Gastrocnemius medialis (tissue), 4 donors: ENCODE results near the gene ADRM1.

Experiments used
- POLR2A ChIP-seq, 2 donors: fragments of 450-650 bp; IDR thresholded peaks; one replicate each; pipeline ENCODE4 v1.6.1; 2017; ENCODE audit warnings: antibody characterized with exemption in 2 of 2, mild to moderate bottlenecking in 2 of 2, moderate library complexity in 2 of 2
- TF ChIP-seq, protein P1 (sequence below), 5 experiments: fragments of 450-650 bp in 3 of 5; fragments of 200-600 bp in 2 of 5; sonication (generic) in 2 of 5; IDR thresholded peaks in 4 of 5; conservative IDR thresholded peaks in 1 of 5; 1 replicate in 4 of 5; 2 replicates in 1 of 5; pipeline ENCODE4 v1.5.1; 2016 to 2019; ENCODE audit warnings: antibody characterized with exemption in 5 of 5, mild to moderate bottlenecking in 3 of 5, moderate library complexity in 3 of 5

DNA sequence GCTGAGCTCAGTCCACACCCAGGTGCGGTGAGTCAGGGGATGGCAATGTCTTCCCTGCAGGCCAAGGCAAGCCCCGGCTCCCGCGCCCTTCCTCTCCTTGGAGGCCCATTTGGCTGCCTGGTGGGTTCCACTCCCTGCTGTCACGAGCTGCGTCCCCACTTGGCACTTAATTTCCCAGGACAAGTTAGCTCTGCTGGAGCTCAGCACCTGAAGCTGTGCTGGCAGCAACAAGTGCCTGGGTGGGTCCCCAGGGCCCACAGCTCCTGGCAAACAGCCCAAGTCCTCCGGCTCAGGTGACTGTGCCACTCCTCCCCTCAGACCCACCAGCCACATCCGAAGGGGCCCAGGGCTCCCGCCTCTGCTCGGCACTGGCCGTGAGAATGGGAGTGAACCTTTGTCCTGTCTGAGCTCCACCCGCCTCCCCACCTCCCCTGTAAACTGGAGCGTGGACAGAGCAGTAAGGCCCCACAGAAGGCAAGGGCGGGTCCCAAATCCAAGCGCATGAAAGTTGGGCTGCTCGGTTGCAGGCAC lies 47.4 kb downstream of the ADRM1 start:
- TF ChIP-seq, protein P1, sequence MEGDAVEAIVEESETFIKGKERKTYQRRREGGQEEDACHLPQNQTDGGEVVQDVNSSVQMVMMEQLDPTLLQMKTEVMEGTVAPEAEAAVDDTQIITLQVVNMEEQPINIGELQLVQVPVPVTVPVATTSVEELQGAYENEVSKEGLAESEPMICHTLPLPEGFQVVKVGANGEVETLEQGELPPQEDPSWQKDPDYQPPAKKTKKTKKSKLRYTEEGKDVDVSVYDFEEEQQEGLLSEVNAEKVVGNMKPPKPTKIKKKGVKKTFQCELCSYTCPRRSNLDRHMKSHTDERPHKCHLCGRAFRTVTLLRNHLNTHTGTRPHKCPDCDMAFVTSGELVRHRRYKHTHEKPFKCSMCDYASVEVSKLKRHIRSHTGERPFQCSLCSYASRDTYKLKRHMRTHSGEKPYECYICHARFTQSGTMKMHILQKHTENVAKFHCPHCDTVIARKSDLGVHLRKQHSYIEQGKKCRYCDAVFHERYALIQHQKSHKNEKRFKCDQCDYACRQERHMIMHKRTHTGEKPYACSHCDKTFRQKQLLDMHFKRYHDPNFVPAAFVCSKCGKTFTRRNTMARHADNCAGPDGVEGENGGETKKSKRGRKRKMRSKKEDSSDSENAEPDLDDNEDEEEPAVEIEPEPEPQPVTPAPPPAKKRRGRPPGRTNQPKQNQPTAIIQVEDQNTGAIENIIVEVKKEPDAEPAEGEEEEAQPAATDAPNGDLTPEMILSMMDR (IDR thresholded peaks at IDR 0.05 in 4 of 5, conservative IDR thresholded peaks at IDR 0.05 in 1 of 5): no peak
- no peak for TF ChIP-seq POLR2A (IDR thresholded peaks at IDR 0.05)
